Activated CD4-positive, alpha-beta T cell treated with anti-CD3 and anti-CD28 coated beads for 24 hours (primary cell): ENCODE measurements around the gene TMEM238.

Source experiments
- DNase-seq, 2 donors: peaks; one replicate each; pipeline ENCODE4 v3.0.0-alpha.2; 2020; ENCODE audit warnings: low read depth in 2 of 2

The TMEM238 gene

GRCh38 chr19:55358493-55358892, 25.6 kb downstream of the TMEM238 start:
- DNase-seq: no peak

DNA sequence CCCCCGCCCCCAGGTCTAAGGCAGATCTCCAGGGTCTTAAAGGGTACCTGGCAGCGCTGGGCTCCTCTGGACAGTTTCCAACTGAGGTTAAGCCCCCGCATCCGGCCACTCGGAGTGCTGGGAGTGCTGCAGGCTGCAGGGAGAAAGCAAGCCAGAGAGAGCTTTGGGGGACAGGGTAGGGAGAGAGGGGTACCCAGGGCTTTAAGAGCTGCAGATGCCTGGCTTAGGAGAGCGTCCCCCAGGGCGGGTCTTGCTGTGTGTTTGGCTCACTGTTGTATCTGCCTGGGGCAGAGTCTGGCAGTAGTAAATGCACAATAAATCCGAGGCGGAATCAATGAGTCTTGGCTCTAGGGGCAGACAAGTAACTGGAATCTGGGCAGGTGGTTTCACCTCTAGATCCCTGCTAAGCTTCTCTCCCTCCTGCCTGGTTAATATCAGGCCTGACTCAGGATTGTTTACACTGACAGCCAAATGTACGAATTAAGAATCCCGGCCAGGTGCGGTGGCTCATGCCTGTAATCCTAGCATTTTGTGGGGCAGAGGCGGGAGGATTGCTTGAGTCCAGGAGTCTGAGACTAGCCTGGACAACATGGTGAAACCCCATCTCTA, 28.8 kb downstream of the TMEM238 start:
- no peak for DNase-seq

GRCh38 chr19:55354698-55355212, 29.3 kb downstream of the TMEM238 start, which contains the start of gene COX6B2:
TSS of gene COX6B2 (minus strand) at chr19:55354719. CDS start at chr19:55354521, 198 bp downstream.
- no peak for DNase-seq

DNA sequence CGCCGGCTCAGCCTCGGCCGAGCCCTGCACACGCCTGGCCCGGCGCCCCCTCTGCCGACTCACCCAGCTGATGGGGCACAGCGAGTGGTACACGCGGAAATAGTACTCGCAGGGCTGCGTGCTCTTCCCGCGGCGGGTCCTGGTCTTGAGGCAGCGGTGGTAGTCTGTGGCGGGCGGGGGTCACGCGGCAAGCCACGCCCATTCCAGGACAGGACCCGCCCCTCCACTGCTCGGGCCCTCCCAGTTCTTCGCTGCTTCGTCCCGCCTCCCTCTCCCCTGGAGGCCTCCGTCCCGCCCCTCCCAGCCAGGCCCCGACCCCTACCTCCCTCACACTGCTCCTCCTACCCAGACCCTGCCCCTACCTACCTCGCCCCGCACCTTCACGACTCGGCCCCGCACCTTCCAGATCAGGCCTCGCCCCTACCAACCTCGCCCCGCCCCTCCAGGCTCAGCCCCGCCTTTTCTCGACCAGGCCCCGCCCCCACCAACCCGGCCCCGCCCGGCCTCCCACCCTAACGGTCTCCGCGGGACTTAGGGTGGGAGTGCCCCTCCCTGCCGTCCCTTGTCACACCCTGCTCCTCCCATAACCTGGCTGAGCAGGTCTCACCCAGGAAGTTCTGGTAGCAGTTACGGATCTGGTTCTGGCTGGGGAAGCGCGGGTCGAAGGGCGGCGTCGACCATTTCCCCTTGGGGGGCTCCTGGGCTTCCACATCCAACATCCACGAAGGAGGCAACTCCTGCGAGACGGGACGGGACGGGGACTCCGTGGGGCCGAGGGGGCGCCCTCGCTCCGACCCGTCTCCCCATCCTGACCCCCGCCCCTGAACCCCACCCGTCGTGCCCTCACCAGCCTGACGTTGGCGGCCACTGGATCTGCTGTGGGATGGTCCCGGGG, 30.0 kb downstream of the TMEM238 start:
- peak; percentile 29 to 37 for DNase-seq

DNA sequence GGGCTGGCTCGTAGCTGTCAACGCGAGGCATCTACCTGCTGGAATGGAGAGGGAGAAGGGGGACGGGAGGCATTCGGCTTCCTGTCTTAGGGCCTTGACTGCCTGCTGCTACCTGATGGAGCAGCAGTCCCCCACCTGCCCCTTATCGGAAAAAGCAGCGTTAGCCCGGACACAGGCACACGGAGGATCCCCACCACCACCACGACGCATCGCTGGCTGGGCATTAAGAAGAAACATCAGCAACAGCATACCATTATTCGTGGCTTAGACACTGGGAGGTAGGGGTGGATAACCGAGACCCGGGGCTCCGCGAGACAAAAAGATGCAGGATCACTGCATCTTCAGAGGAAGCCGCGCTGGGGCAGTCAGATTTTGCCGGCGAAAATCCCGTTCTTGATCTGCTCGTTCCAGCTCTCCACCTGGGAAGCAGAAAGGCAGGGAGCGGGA, 30.7 kb downstream of the TMEM238 start:
- no peak for DNase-seq

- no peak for DNase-seq
Measured at GRCh38 chr19:55352549-55353145, 31.4 kb downstream of the TMEM238 start.

DNA sequence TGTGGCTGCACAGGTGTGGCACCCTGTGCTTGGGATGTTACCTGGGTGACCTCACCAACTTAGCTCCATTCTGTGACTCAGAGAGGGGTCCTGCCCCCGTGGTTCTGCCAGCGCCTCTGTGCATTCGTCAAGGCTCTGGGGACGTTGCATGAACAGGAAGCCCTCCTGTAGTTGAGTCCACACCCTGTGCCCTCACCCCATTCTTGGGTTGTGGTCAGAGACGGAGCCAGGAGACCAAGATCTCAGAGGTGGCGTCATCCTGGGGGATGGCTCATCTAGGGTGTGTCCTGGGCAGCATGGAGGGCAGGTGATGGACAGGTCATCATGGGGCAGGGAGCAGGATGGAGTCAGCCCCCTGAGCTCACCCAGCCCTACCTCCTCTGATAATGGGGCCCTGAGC, 32.1 kb downstream of the TMEM238 start:
- no peak for DNase-seq

DNA sequence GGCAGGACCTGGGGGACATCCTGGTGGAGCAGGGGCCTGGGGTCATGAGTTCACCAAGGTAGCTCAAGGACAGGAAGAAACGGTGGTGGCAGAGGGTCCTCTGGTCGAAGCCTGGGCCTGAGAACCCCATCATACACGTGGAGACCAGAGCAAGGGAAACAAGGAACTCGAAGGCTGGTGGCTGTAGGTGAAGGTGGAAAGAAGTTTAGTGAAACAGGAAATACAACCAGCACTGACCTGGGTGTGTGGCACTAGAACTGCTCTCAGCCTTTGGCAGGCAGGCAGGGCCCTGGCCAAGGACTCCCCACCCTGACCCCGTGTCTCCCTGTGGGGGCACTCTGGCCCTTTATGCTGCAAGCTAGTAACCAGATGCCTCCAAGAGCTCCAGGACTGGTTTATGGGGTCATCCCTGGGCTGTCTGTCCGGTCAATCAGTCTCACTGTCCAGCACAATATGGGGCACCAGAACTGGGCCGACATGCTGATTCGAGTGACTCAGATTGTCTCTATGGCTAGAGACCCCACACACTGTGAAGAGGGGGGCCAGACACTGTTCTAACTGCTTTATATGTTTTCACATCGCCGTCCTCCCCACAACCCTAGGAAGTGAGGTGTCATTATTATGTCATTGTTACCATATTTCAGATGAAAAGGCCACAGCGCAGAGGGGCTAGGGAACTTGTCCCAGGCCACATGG, 33.3 kb downstream of the TMEM238 start:
- no peak for DNase-seq

- DNase-seq: no peak
Measured at GRCh38 chr19:55348317-55349034, 35.6 kb downstream of the TMEM238 start.

GRCh38 chr19:55347442-55348009, 36.6 kb downstream of the TMEM238 start:
- DNase-seq: no peak

DNA sequence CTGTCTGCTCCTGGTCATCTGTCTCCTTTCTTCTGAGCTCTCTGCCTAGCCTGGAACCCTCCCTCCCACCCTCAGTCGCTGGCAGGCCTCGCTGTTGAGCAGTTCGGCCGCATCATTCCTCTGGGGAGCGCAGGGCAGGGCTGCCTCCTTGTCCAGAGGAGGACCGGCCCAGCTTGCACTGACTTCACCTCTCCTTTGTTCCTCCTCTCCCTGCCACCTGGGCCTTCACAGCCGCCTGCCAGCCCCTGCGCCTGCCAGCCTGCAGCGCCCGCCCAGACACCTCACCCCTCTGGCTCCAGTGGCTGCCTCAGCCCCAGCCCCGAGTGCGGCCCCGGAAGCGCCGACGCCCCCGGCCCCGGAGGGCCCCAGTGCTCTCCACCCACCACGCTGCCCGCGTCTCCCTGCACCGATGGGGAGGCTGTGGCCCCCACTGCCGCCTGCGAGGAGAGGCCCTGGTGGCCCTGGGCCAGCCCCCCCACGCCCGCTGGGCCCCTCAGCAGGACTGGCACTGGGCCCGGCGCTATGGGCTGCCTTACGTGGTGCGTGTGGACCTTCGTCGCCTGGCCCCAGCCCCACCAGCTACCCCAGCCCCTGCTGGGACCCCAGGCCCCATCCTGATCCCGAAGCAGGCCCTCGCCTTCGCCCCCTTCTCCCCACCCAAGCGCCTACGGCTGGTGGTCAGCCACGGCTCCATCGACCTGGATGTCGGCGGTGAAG, 37.2 kb downstream of the TMEM238 start:
- DNase-seq: no peak

DNA sequence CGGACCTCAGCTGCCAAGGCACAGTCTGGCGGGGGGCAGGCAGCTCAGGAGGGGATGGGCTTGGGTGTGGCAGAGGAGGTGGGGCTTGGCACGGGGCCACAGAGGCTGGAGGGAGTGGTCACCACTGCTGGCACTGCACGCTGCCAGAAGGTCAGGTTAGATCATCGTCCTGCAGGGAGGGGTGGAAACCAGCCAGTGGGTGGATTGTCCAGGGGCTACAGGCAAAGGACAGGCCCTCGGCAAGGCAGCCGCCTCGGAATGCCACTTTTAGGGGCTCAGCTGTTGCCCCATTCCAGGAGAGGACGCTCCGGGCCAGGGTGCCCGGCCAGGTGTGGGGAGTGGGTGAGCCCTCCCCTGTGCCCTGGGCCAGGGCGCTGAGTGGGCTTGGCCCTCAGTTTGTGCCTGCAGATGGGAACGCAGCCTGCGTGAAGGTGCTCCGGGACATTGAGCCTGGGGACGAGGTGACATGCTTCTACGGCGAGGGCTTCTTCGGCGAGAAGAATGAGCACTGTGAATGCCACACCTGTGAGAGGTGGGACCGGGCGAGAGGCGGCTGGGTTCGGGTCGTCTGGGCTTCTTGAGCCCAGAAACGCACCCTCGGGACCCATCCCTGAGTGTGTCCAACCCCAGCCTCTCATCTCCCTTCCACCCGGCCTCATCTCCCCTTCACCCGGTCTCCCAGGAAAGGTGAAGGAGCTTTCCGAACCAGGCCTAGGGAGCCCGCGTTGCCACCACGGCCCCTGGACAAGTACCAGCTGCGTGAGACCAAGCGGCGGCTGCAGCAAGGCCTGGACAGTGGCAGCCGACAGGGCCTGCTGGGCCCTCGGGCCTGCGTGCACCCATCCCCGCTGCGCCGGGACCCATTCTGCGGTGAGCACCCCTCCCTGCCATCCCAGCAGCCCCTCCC, 38.0 kb downstream of the TMEM238 start:
- no peak for DNase-seq

- no peak for DNase-seq
Measured at GRCh38 chr19:55345101-55345817, 38.8 kb downstream of the TMEM238 start.

DNA sequence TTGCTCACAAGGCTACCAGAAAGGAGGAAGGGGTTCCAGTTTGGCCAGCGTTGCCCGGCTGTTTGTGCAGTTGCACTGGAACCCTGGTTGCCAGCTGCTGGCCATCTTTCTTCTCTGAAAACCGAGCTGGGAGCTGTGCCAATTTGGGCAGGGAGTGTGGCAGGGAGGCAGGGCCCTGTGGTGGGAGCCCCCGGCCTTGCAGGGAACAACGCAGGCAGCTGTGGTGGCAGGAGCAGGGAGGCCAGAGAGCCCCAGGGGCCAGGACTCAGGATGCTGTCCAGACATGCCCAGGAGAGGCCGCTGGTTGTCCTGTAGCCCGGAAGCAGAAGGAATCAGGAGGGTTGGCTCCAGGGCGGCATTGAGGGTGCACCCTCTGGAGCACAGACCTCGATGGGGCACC, 39.6 kb downstream of the TMEM238 start:
- DNase-seq: no peak

GRCh38 chr19:55341595-55342531, 42.2 kb downstream of the TMEM238 start:
- no peak for DNase-seq

- peak; percentile 42 to 66 for DNase-seq
Measured at GRCh38 chr19:55341171-55341588, 42.9 kb downstream of the TMEM238 start.

DNA sequence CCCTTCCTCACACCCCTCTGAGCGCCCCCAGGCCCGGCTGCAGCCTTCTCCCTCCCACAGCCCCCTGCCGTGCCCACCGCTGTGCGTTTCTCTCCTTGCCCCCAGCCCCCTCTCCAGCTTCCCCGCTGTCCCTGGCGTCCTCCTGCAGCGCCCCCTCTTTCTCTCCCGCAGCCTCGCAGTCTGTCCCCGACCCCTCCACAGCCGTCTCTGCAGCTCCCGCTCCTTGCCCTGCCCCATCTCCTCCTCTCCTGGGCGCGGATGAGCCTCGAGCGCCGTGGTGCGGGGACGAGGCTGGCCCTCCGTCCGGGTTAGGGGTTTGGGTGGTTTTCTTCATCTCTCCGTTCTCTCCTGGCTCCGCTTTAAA, 43.3 kb downstream of the TMEM238 start:
- no peak for DNase-seq
